DMS 273 treated with DMSO at 0.1 percent for 48 hours (cell line): Measurements from ENCODE around the gene GPR107.

ENCODE experiments used
- DNase-seq: peaks from one replicate; lab custom pipeline; 2025; lab: John Stamatoyannopoulos, UW

The GPR107 gene

GRCh38 chr9:130054325-130054786 is 650 bp downstream of the GPR107 start:
- DNase-seq: no peak

- no peak for DNase-seq
Observed at GRCh38 chr9:130054820-130055219, 1.1 kb downstream of the GPR107 start.

- no peak for DNase-seq
Observed at GRCh38 chr9:130058154-130058553, 4.4 kb downstream of the GPR107 start.

GRCh38 chr9:130058887-130059286 is 5.2 kb downstream of the GPR107 start:
- no peak for DNase-seq

GRCh38 chr9:130060296-130060695 is 6.6 kb downstream of the GPR107 start:
- no peak for DNase-seq

- no peak for DNase-seq
Observed at GRCh38 chr9:130062750-130063149, 9.0 kb downstream of the GPR107 start.

GRCh38 chr9:130064621-130065020 is 10.9 kb downstream of the GPR107 start:
- DNase-seq: no peak

- DNase-seq: no peak
Observed at GRCh38 chr9:130069048-130069447, 15.3 kb downstream of the GPR107 start.

GRCh38 chr9:130072515-130073235 is 19.0 kb downstream of the GPR107 start:
- no peak for DNase-seq

- no peak for DNase-seq
Observed at GRCh38 chr9:130073373-130073772, 19.7 kb downstream of the GPR107 start.

- no peak for DNase-seq
Observed at GRCh38 chr9:130078547-130078946, 24.8 kb downstream of the GPR107 start.

GRCh38 chr9:130084337-130084736 is 30.6 kb downstream of the GPR107 start:
- no peak for DNase-seq

GRCh38 chr9:130088051-130088450 is 34.3 kb downstream of the GPR107 start:
- DNase-seq: no peak

GRCh38 chr9:130089141-130089540 is 35.4 kb downstream of the GPR107 start:
- no peak for DNase-seq

- no peak for DNase-seq
Observed at GRCh38 chr9:130090915-130091314, 37.2 kb downstream of the GPR107 start.

- DNase-seq: no peak
Observed at GRCh38 chr9:130092910-130093309, 39.2 kb downstream of the GPR107 start.

- DNase-seq: no peak
Observed at GRCh38 chr9:130095872-130096271, 42.2 kb downstream of the GPR107 start.

- no peak for DNase-seq
Observed at GRCh38 chr9:130100681-130101080, 47.0 kb downstream of the GPR107 start.

GRCh38 chr9:130101915-130102314 is 48.2 kb downstream of the GPR107 start:
- DNase-seq: no peak

- no peak for DNase-seq
Observed at GRCh38 chr9:130104491-130105193, 50.9 kb downstream of the GPR107 start.

- DNase-seq: no peak
Observed at GRCh38 chr9:130106860-130107233, 53.1 kb downstream of the GPR107 start.

- peak; percentile 35 for DNase-seq
Observed at GRCh38 chr9:130107234-130107861, 53.6 kb downstream of the GPR107 start.

GRCh38 chr9:130107955-130108354 is 54.2 kb downstream of the GPR107 start:
- no peak for DNase-seq
